ENCODE measurements around the gene C4orf50.

DNA sequence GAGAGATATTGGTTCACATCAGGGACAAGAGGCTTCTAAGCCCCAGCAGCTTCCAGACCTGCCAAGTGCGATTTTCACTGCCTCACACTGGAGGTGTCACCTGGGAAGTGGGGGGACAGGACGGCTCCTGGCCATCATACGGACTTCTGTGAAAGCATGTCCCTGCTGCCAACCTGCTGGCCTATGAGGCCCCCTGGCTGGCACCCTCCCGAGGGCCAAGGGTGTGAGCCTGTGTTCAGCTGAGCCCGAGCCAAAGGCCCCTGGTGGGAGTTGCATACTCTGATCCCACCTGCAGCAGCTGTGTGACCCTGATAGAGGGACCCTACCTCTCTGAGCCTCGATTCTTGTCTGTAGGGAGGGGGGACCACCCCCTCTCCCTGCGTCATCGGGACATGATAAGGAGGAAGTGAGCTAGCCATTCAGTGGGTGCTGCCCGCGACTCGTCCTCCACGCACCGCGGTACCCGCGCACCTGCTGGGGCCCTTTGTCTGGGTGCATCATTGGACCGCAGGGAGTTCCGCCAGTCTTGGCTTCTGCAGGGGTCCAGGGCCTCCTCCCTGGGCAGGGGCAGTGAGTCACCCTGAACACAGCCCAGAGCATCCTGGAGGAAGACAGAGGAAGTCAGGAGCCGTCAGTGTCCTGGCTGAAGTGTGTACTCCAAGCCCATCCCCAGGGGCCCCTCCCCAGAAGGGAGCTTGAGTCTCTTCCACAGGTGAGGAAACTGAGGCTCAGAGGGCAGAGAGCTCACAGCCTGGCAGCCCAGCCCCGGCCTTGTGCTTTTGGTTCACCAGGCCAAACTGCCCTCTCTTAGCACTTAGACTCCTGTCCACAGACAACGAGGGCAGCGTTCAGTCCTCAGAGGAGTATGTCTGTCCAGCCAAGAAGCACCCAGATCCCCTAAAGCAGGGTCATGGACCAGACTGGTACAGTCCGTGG is 24.1 kb downstream of the C4orf50 start:
- TF ChIP-seq EZH2 (IDR thresholded peaks at IDR 0.05; ENCODE audit: borderline replicate concordance, low read length) = no peak
- TF ChIP-seq, protein P1, sequence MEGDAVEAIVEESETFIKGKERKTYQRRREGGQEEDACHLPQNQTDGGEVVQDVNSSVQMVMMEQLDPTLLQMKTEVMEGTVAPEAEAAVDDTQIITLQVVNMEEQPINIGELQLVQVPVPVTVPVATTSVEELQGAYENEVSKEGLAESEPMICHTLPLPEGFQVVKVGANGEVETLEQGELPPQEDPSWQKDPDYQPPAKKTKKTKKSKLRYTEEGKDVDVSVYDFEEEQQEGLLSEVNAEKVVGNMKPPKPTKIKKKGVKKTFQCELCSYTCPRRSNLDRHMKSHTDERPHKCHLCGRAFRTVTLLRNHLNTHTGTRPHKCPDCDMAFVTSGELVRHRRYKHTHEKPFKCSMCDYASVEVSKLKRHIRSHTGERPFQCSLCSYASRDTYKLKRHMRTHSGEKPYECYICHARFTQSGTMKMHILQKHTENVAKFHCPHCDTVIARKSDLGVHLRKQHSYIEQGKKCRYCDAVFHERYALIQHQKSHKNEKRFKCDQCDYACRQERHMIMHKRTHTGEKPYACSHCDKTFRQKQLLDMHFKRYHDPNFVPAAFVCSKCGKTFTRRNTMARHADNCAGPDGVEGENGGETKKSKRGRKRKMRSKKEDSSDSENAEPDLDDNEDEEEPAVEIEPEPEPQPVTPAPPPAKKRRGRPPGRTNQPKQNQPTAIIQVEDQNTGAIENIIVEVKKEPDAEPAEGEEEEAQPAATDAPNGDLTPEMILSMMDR (IDR thresholded peaks at IDR 0.05; ENCODE audit: low read length) = no peak

All from OCI-LY1 (cell line).